Nucleus accumbens (tissue), 56 donors: ENCODE data around the gene CABP4.
"Not testable (repeated sequence)": the region's sequence is repeated elsewhere in the genome, so short reads cannot be mapped to it uniquely, and the experiment has no call there.

ENCODE experiments used
- DNase-seq, 56 donors: peaks; one replicate each; lab custom pipeline; 2025; lab: John Stamatoyannopoulos, UW

CABP4 gene

GRCh38 chr11:67418476-67419281 is 36.5 kb upstream of the CABP4 start:
- peak in 5 of 56 donors; percentile 10 to 43 (median 34) for DNase-seq

GRCh38 chr11:67419325-67420049 is 35.7 kb upstream of the CABP4 start:
- DNase-seq = no peak

DNA sequence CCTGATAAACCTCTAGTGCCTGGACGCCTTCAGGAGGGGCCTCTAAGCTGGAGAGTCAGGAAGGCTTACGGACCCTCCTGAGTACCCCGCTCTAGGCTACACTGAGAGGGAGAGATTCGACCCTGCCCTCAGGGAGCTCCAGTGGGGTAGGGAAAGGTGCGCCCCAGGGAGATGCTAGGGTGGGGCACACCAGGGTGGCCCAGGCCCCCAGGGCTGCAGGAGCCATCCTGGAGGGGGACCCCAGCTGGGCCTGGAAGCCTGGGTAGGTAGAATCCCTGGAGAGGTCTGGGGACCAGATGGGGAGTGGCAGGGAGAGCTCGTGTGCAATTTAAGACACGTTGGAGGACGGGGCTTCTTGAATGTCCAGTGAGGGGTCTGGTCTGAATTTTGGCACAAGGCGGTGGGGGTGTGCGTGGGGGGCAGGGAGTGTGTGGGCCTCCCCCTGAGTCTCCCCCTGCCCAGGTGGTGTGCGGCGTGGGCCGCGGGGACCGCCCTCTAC is 35.0 kb upstream of the CABP4 start:
- DNase-seq = no peak

GRCh38 chr11:67420646-67421429 is 34.3 kb upstream of the CABP4 start:
- peak; percentile 44 to 96 (median 85) for DNase-seq

GRCh38 chr11:67421430-67422031 is 33.6 kb upstream of the CABP4 start:
- no peak for DNase-seq

DNA sequence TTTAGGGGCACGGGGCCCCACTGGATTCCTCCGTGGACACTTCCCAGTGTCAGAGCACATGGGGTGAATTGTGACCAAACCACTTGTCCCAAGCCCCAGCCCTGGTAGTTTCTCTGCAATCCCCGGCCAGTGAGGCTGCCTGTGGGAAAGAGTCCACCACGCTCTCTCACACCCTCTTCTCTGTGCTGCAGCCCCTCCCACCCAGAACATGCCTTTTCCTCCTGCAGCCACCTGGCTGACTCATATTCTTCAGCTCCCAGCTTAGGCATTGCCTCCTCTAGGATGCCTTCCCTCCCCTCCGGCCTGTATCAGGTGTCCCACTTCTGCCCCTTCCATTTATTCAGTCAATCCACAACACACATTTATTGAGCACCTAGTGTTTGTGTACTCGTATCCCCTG is 32.3 kb upstream of the CABP4 start:
- DNase-seq = no peak

- no peak for DNase-seq
These were observed 31.7 kb upstream of the CABP4 start for GRCh38 chr11:67423466-67423865.

- DNase-seq = no peak
These were observed 31.1 kb upstream of the CABP4 start for GRCh38 chr11:67423891-67424613.

- DNase-seq = not testable (repeated sequence)
These were observed 27.7 kb upstream of the CABP4 start for GRCh38 chr11:67427364-67427859.

GRCh38 chr11:67428052-67429001 is 26.8 kb upstream of the CABP4 start, which contains the start of gene RPS6KB2:
RPS6KB2 (plus strand) TSS chr11:67428494; CDS start chr11:67428546, 52 bp downstream.
- DNase-seq = peak; percentile 82 to 99 (median 96)

DNA sequence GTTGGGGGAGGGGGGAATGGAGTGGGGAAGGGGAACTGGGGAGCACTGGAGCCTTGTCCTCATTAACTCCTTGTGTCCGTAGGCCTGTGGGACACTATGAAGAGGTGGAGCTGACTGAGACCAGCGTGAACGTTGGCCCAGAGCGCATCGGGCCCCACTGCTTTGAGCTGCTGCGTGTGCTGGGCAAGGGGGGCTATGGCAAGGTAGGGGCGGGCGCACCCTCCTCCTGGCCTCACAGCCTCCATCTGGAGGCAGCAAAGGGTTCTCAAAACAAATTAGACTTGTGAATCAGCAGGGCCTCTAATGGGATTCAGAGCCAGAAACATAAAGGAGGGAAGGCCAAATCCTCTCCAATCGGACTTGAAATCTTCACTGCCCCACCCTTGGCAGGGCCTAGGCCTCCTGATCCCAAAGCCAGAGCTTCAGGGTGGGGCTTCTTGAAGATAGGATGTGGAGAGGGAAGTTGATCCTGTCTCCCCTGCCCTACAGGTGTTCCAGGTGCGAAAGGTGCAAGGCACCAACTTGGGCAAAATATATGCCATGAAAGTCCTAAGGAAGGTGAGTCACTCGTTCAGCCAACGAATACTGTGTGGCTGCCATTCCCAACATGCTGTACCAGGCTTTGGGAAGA is 26.0 kb upstream of the CABP4 start:
- DNase-seq = no peak

DNA sequence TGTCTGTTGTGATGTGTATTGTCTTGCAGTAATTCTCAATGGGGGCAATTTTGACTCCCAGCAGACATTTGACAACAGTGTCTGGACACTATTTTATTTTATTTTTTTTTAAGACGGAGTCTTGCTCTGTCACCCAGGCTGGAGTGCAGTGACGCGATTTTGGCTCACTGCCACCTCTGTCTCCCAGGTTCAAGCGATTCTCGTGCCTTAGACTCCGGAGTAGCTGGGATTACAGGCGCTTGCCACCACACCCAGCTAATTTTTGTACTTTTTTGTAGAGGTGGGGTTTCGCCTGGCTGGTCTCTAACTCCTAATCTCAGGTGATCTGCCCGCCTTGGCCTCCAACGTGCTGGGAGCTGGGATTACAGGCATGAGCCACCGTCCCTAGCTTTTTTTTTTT is 25.4 kb upstream of the CABP4 start:
- DNase-seq = no peak

DNA sequence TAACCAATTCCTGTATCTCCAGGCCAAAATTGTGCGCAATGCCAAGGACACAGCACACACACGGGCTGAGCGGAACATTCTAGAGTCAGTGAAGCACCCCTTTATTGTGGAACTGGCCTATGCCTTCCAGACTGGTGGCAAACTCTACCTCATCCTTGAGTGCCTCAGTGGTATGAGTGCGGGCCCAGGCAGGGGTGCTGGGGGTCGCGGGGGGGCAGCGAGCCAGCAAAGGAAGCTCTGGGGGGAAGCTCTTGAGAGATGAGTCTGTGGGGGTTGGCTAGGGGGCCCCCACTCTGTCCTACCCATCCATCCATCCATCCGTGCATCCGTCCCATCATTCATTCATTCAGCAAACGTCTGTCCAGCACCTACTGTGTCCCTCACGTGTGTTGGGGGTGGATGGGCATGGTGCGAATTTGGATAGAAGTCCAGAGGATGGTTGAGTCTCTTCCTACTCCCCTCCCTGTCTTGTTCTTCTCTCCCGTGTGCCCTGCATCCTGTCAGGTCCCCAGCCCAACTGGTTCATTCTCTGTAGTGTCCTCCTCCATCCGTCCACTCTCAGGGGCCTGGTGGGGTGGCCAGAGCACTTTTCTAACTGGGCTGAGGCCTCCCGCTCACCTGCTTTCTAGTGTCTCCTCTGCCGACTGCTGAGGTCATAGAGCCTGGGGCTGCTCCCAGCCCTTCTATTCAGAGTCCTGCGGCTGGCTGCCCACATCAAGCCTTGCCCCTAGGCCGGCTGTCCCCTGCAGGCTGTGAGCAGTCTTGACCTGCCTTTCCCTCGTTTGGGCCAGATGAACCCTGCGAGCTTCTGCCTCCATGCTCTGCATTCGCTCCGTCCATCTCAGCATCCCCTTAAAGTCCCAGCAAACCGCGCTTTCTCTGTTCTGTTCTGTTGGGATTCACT is 23.6 kb upstream of the CABP4 start:
- no peak for DNase-seq

DNA sequence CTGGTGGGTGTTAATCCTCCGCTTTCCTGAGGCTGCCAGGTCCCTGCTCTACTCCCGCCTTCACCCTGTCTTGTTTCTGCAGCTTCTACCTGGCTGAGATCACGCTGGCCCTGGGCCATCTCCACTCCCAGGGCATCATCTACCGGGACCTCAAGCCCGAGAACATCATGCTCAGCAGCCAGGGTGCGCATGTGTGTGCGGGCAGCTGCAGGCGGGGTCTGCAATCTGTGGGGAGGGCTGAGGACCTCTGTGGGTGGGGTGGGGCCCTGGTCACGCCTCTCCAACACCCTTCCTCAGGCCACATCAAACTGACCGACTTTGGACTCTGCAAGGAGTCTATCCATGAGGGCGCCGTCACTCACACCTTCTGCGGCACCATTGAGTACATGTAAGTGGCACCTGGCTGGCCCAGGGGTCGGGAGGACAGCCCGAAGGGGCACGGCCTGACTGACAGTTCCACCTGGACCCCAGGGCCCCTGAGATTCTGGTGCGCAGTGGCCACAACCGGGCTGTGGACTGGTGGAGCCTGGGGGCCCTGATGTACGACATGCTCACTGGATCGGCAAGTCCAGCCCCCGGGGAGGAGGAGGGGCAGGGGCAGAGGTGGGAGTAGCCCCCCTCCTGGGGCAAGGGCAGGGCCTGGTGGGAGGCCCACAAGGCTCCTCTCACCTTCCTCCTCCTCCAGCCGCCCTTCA is 22.4 kb upstream of the CABP4 start:
- DNase-seq = no peak

GRCh38 chr11:67433536-67434394 is 21.4 kb upstream of the CABP4 start:
- no peak for DNase-seq
